ENCODE data around the gene TRIP10.

DNA sequence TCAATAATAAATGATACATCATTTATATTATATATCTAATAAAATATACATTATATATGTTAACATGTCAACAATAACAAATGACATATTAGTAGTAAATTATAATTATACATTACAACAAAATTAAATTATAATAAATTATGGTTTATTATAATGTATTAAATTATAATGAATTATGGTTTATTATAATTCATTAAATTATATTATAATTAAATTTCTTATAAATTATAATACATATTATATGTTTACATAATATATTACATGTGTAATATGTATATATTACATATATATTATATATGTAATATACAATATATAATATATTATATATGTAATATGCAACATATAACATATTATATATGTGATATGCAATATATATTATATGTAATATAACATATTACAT is 39.5 kb upstream of the TRIP10 start:
- TF ChIP-seq, protein P1, sequence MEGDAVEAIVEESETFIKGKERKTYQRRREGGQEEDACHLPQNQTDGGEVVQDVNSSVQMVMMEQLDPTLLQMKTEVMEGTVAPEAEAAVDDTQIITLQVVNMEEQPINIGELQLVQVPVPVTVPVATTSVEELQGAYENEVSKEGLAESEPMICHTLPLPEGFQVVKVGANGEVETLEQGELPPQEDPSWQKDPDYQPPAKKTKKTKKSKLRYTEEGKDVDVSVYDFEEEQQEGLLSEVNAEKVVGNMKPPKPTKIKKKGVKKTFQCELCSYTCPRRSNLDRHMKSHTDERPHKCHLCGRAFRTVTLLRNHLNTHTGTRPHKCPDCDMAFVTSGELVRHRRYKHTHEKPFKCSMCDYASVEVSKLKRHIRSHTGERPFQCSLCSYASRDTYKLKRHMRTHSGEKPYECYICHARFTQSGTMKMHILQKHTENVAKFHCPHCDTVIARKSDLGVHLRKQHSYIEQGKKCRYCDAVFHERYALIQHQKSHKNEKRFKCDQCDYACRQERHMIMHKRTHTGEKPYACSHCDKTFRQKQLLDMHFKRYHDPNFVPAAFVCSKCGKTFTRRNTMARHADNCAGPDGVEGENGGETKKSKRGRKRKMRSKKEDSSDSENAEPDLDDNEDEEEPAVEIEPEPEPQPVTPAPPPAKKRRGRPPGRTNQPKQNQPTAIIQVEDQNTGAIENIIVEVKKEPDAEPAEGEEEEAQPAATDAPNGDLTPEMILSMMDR (optimal IDR thresholded peaks at IDR 0.05 in 1 of 3, IDR thresholded peaks at IDR 0.05 in 1 of 3, conservative IDR thresholded peaks at IDR 0.05 in 1 of 3; ENCODE audit: extremely low read depth in 1 of 3, insufficient read depth in 2 of 3, low read length in 3 of 3): no peak
- TF ChIP-seq EZH2 (IDR thresholded peaks at IDR 0.05; ENCODE audit: low read length): no peak
